Measurements from ENCODE around the gene FBXL19.
"Not testable (repeated sequence)": the region's sequence is repeated elsewhere in the genome, so short reads cannot be mapped to it uniquely, and the experiment has no call there.

FBXL19 gene, protein sequence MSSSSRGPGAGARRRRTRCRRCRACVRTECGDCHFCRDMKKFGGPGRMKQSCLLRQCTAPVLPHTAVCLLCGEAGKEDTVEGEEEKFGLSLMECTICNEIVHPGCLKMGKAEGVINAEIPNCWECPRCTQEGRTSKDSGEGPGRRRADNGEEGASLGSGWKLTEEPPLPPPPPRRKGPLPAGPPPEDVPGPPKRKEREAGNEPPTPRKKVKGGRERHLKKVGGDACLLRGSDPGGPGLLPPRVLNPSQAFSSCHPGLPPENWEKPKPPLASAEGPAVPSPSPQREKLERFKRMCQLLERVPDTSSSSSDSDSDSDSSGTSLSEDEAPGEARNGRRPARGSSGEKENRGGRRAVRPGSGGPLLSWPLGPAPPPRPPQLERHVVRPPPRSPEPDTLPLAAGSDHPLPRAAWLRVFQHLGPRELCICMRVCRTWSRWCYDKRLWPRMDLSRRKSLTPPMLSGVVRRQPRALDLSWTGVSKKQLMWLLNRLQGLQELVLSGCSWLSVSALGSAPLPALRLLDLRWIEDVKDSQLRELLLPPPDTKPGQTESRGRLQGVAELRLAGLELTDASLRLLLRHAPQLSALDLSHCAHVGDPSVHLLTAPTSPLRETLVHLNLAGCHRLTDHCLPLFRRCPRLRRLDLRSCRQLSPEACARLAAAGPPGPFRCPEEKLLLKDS

DNA sequence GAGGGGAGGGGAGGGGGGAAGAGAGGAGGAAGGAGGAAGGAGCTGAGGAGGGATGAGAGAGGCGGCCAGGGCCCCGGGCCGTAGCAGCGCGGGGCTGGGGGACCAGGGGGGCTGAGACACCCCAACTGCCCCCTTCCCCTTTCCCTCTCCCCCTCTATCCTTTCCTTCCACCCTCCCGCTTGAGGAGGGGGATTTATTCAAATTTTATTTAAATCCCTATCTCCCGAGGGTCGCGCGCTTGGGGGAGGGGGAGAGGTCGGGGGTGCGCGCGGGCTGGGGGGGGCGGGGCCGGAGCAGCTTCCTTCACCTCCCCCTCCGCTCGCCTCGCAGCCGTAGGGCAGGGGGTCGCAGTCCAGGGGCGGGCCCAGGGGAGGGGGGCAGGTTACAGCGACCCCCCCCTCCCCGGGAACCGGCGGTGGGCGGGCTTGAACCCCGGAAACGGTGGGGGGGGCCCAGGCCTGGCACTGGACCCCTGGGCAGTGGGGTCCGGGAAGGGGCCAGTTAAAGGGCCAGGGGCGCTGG is at the start of gene FBXL19:
Gene FBXL19 (plus strand): TSS at position 19 of the 522 bp plus-strand sequence. CDS start 2,183 bp downstream, outside the sequence.
- no peak for DNase-seq

DNA sequence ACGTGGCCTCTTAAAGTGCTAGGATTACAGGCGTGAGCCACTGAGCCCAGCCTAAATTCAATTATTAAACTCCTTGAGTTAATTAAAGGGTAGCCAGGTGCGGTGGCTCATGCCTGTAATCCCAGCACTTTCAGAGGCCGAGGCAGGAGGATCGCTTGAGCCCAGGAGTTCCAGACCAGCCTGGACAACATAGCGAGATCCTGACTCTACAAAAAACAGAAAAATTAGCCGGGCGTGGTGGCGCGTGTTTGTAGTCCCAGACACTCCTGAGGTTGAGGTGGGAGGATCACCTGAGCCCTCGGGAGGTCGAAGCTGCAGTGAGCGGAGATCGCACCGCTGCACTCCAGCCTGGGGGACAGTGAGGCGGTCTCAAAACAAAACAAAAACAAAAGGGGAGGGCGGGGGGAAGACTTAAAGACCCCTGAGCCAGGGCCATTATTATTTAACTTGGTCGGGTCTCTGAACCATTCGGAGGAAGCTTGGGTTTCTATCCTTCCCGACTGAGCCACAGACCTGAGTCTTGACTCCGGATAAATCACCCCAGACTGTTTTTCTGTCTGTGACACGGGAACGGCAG is 49.0 kb upstream of the FBXL19 start:
- DNase-seq, result no peak

DNA sequence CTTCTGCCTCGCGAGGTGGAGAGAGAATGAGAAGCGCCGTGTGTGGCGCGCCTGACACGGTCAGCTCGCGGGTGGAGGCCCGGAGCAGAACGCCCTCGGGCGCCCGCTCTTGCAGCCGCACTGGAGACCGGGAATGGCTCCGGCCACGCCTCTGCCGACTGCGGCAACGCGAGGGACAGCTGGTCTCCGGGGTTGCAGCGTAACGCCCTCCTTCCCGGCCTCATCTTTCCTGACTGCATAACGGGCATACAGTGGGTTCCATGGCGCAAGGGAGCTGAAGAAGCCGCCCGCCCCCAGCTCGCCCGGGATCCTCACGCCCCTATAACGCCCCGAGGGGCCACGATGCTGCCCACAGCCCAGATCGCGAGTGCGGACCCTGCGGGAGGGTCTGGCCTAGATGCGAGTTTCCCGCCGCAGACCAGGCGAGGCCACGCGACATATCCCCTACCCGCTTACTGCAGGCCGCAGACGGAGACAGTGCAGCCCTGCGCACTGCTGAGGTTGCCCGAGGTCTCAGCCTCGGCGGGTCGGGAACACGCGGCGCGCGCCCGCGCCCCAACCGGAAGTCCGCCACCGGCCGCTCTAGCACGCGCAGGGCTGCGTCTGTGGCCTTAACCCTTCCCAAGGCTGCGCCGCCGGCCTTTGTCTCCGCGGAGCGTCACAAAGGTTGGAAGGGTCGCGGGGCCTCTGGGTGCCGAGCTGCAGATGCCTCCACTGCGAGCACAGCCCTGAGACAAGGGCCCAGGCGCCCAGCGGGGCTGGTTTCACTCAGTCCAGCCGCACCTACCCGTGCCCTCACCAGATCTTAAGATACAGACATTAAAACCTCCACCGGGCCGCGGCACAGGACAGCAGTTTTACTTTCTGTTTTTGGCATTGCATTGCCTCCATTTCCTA is 48.3 kb upstream of the FBXL19 start:
- DNase-seq, result peak; percentile 82

DNA sequence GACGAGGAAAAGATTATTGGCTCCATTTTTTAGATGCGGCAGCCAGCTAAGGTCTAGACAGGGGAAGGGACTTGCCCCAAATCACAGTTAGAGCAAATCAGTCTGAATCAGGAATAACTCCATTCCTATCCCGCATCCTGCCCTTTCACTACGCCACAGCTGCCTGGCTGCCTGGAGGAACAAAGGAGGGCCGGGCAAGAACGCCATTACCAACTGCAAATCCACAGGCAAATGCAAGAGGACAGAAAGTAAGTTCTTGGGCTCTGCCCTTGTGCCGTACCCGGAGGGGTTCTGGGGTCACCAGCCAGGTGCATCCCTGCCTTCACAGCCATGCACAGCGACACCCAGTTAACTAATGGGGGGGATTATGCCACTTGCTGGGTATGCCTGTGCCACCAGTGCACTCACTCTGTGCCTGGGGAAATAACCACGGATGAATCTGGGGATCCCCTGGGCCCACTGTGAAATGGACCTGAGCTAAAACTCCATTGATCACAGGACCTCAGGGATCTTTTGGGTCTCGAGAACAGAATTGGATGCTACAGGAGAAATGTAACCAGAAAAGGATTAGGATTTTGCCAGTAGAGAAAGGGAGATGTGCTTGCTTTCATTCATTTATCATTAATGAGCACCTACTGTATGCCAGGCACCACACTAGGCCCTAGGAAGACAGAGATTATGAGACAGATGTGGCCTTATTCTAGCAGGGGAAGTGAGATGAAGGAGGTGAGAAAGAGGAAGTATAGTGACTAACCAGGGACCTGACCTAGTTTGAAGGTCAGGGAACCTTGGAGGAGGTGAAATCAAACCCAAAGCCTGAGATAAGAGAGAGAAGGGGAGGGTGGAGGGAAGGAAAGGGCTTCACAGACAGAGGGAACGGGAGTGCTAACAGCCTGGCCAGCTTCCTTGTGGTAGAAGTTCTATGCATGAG is 47.2 kb upstream of the FBXL19 start:
- DNase-seq, result no peak

DNA sequence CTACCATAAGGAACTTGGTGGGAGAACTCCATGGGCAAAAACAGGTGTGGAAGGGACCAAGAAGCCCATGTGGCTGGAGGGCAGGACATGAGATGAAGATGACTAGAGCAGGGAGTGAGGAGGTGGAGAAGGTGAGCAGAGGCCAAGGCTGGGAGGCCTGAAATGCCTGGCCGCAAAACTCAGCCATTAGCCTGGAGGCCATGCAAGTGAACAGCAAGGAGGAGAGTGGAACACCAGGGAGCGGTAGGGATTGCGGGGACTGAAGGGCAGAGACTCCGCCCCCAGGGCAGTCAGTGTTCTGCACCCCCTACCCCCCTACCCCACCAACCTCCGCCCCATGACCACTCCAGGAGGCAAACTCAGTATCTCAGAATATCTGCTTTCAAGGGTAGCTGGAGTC is 46.5 kb upstream of the FBXL19 start:
- no peak for DNase-seq

DNA sequence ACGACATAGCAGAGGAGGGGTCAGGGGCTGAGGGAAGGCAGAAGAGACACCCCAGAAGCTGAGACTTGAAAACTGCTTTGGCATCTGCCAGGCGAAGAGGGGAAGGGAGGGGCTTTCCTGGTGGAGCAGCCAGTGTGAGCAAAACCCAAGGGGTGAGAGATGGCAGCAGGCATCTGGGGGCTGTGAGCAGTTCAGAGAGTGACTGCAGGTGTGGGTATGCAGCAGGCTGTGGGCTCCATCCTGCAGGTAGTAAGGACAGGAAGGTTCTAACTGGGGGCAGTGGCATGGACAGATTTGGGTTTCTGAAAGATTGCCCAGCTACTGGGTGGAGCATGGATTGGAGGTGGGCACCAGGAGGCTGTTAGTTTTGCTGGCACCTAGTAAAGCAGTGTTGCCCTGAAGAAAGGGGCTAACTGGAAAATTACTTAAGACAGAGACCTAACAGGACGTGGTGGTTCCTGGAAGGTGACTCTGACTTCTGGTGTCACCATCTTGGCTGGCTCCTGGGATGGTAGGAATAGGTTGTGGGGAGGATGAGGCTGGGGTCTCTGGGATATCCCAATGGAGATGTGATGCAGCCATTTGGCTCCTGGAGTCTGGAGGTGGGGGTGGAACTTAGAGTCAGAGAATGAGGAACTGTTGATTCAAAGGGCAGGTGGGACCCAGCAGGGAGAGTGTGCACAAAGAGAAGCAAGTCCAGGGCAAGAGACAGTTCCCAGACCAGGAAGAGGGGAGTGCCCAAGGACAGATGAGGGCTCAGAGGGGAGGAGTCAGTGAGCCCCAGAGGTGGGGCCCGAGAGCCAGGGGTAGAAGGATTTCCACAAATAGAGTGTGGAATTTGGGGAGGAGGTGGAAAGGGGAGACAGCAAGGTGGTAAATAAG is 40.7 kb upstream of the FBXL19 start:
- no peak for DNase-seq

DNA sequence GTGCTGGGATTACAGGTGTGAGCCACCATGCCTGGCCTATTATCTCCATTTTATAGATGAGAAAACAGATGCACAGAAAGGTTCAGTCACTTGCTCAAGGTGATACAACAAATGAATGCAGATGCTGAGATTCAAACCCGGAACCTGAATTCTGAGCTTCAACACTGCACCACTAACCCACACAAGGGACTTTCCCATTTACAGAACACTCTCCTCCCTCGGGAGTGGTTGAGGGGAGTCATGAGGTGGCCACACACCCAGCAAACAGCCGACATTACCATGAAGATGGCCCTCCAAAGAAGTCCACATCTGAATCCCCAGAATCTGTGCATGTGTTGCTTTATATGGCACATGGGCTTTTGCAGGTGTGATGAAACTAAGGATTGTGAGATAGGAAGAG is 38.6 kb upstream of the FBXL19 start:
- DNase-seq, result no peak

DNA sequence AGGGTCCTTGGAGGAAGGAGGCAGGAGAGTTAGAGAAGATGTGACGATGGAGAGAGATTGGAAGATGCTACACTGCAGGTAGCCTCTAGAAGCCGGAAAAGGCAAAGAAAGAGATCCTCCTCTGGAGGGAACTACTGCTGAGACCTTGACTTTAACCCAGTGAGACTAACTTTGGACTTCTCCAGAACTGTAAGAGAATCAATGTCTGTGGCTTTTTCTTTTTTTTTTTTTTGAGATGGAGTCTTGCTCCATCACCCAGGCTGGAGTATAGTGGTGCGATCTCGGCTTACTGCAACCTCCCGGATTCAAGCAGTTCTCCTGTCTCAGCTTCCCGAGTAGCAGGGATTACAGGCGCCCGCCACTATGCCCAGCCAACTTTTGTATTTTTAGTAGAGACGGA is 38.2 kb upstream of the FBXL19 start:
- no peak for DNase-seq

DNA sequence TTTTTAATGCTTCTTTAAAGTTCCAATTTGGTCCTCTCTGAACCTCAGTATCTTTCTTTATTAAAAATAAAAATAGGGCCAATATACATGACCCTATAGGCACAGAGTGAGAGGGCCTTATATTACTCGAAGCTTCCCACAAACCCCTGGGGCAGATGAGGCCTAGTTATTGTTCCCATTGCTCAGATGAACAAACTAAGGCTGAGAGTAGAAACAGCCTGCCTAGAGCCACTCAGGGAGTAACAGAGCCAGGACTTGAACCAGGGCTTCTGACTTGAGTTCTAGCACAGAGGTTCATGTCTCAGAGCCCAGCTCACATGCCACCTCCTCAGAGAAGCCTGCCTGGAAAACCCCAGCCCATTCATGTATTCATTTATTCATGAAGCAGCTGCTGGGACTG is 37.2 kb upstream of the FBXL19 start:
- DNase-seq, result no peak

DNA sequence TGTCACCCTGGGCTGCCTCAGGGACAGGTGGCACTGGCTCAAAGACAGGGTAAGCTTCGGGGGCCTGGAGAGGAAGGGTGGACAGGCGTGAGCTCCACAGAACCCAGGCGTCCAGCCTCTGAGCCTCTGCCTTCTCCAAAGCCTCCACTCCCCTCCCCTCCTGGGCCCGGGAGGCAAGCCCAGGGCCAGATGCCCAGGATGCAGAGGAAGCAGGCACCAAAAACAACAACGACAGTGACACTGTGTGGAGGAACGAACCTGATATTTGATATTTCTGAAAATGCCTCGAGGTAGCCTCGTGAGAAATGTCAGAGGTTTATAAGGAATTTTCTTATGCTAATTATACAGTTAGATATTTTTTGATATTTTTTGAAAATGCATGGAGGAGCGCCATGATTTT is 35.4 kb upstream of the FBXL19 start:
- no peak for DNase-seq

DNA sequence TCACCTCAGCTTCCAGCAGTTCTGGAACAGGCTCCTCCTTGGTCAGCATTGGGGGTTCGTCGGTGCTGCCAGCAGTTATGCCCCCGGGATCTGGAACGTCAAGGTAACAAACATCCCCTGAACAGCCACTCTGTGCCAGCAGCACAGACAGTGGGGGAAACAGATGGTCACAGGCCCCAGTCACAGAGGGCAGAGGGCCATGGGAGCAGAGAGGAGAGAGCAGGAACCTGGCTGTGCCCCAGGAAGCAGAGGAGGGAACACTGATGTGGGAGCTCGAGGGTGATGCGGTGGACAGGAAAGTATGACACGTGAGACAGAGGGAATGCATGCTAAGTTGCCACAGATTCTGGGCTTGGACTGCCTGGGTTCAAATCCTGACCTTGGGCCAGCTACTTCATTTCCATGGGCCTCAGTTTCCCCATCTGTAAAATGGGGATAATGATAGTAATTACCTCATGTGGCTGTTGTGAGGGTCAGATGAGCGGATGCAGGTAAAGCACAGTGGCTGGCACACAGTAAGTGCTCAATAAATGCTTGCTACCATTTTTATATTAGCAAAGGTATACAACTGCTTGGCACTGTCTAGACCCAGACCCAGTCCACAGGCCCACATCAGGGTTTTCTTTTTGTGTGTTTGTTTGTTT is 34.4 kb upstream of the FBXL19 start:
- no peak for DNase-seq

DNA sequence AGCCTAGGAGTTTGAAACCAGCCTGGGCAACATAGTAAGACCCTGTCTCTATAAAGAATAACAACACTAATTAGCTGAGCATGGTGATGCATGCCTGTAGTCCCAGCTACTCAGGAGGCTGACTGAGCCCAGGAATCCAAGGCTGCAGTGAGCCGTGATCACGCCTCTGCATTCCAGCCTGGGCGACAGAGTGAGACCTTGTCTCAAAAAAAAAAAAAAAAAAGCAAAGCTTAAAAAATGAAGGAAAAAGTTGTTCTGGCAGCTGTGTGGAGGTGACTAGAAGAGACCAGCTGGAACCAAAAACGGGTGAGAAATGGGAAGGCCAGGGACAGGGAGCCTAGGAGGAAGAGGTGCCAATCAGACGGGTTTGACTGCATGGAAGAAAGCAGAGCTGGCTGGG is 33.7 kb upstream of the FBXL19 start:
- no peak for DNase-seq

DNA sequence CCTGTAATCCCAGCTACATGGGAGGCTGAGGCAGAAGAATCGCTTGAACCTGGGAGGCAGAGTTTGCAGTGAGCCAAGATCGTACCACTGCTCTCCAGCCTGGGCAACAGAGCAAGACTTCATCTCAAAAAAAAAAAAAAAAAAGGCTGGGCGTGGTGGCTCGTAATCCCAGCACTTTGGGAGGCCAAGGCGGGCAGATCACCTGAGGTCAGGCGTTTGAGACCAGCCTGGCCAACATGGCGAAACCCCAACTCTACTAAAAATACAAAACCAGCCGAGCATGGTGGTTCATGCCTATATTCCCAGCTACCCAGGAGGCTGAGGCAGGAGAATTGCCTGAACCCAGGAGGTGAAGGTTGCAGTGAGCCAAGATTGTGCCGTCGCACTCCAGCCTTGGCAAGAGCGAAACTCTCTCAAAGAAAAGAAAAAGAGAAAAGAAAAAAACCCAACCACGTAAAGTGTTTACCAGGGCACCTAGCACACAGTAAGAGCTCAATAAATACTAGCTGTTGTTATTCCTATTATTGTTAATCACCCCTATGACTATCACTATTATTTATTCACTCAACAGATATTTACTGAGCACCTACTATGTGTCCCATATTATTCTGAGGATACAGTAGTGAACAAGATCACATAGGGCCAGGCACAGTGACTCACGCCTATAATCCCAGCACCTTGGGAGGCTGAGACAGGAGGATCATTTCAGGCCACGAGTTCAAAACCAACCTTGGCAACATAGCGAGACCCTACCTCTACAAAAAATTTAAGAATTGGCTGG is 32.1 kb upstream of the FBXL19 start:
- DNase-seq, result not testable (repeated sequence)

DNA sequence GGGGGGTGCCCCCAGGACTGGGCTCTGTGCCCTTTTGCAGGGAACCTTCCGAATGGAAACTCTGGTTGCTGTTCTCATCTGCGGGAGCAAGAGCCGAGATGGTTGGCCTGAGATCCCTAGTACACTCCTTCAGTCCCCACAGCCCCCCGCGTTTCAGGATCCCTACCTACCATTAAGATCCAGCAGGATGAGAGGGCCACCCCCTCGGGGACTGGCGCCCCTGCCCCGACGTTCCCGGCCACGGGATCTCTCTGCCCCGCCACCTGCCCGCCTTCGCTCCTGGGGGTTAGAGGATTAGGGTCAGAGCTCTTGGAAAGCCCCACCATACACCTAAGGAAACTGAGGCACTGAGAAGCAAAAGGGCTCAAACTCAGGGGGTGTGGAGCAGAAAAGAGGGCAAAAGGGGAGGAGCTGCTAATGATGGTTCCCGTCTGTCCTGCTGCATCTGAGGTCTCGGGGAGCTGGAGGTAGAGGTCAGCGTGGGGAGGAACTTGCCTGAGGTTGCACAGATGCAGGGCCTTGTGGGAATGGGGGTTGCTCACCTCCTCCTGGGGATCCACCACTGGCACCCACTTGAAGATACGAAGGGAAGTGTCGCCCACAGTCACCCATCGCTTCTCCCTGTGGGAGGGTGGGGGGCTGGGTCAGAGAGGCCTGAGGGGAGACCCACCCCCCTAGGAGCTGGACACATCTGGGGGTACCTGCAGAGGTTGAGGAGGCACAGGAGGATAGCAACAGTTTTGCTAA is 30.5 kb upstream of the FBXL19 start:
- no peak for DNase-seq

DNA sequence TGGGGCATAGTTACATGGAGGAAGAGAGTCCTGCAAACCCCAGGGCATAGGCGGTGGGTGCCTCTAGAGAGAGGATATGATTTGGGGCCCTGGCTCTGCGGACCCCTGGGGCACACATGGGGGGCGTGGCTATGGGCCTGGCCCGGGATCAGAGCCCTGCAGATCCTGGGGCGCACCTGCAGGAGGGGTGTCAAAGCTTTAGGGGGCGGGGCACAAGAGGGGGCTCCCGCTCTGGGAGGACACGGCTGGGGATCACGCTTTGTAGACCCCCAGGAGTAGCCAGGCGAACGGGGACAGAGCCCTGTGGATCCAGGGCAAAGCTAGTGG is 30.0 kb upstream of the FBXL19 start:
- DNase-seq, result no peak

DNA sequence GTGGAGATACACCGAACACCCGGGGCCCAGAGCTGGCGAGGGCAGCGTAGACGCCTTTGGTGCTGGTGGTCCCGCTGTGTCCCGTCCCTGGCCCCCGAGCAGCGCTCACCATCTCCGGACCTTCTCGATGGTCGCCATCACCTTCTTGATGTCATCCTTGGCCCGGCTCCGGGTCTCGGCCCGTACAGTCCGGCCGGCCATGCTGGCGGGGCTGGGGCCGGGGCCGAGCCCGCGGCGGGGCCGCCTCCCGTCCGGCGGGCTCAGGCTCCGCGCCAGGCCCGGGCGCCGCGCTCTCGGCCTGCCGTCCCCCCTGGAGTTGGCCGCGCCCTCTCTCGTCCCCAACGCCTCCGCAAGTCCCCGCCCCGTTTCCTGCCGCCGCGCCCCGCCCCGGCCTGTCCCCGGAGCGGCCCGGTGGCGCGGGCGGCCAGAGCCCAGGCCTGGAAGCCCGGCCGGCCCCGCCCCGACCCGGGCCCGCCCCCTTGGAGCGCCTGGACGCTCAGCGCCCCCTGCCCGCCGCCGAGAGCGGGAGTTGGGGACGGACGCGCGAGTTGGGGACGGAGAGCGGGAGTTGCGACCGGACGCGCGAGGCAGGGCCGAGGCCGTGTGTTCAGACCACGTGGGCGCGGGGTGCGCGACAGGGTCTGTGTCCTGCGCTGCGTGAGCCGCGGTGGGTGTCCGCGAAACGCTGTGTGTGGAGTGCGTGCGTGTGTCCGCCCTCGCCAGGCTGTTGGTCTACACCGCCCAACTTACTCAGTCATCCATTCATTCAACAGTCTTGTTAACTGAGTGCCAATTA is 29.4 kb upstream of the FBXL19 start, which contains the start of gene BCL7C:
Gene BCL7C (minus strand): TSS at position 334 of the 796 bp plus-strand sequence. CDS start 133 bp downstream, at position 201.
- DNase-seq, result peak; percentile 64

DNA sequence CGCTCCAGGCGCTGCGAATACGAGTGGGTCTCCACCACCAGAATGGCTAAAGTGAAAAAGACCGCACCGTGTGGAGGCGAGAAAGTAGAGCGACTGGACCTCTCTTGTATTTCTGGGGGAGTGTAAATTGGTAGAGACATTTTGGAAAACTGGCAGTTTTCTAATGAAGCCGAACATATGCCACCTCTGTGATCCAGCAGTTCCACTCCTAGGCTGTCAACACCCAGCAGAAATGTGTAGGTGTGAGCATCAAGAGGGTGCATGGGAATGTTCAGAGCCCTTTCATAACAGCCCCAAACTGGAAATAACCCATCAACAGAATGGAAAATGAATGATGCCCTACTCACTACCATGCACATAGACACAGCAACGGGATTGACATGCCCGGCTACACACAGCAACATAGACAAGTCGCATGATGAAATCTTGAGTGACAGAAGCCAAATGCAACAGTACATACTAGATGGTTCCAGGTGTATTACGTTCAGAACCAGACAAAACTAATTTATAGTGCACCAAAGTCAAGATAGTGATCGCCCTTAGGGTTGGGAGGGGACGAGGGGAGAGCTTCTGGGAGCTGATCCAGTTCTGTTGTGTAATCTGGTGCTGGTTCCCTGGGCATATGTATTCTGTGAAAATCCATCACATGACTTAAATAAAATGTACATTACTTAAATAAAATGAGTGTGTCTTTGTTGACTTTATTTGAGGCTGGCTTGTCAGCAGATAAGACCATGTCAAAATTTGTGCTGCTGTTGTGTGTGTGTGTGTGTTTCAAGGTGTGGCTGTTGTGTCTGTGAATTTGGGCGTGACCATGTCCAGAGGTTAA is 28.6 kb upstream of the FBXL19 start:
- DNase-seq, result no peak
